A549 treated with RU486 at 1 μM for 4 hours (cell line): ENCODE data around the gene FOXE3. TPM values are rescaled to one million over a fixed set of nuclear protein-coding genes. Genes with fewer than 3 reads are reported as not detected.

ENCODE experiments used
- total RNA-seq: library from RNA; stranded (reverse); fragments of 200-300 nt; extraction: Qiagen RNA extraction; gene quantifications from 5 replicates; pipeline ENCODE4 v1.2.3, GENCODE V29; 2022; ENCODE audit warnings: low read depth

FOXE3 gene
- total RNA-seq: 0.08 to 0.09 TPM in 2 of 5 replicates, not detected in the others

GRCh38 chr1:47415728-47416318 lies at the start of gene FOXE3:
Gene FOXE3 (plus strand): TSS chr1:47416285. CDS start chr1:47416316, 31 bp downstream.

GRCh38 chr1:47437447-47438164 lies 21.5 kb downstream of the FOXE3 start, which contains the start of gene FOXD2:
Gene FOXD2 (plus strand): TSS chr1:47438044. CDS start chr1:47438136, 92 bp downstream.

Other genes with a start within 250 kb of the FOXE3 start
- gene PDZK1IP1, start 226.2 kb upstream of the FOXE3 start, total RNA-seq: 5.3 to 10.5 TPM (median 7.8 TPM) in 5 replicates
- 0.03 TPM in 1 of 5 replicates, not detected in the others for gene TAL1, start 184.1 kb upstream of the FOXE3 start, total RNA-seq
- 8.0 to 11.0 TPM (median 10.6 TPM) in 5 replicates for gene STIL, start 102.1 kb upstream of the FOXE3 start, total RNA-seq
- 36.6 to 71.3 TPM (median 69.7 TPM) in 5 replicates for gene CMPK1, start 82.5 kb upstream of the FOXE3 start, total RNA-seq
- gene FOXD2, start 21.8 kb downstream of the FOXE3 start, total RNA-seq: 0.37 to 0.60 TPM (median 0.43 TPM) in 5 replicates